ENCODE results near the gene ZNF138. TPM values are rescaled to one million over a fixed set of nuclear protein-coding genes. Genes with fewer than 3 reads are reported as not detected.

The ZNF138 gene
- total RNA-seq, 1 experiment from 2014 or later = 25.6 TPM

- Histone ChIP-seq H3K18ac (ENCODE audit: insufficient read length, low read depth, low read length) (no peak overlapping the region), H3K23me2 (ENCODE audit: insufficient read length, low read depth, low read length, poor library complexity, severe bottlenecking) (no peaks in the 10 kb centered on the region), H3T11ph (ENCODE audit: low read length) (no peak overlapping the region), H2BK120ac (ENCODE audit: low read depth, low read length, poor library complexity, severe bottlenecking) (no peak overlapping the region), H2AK5ac (ENCODE audit: insufficient read length, low read length) (no peak overlapping the region), H4K91ac (ENCODE audit: insufficient read length, low read depth, low read length) (no peak overlapping the region), H4K5ac (ENCODE audit: insufficient read length, low read depth, low read length) (no peak overlapping the region), H2BK12ac (ENCODE audit: insufficient read length, low read depth, low read length) (no peak overlapping the region), H2AFZ (ENCODE audit: low read length) (no peak overlapping the region), H3K56ac (ENCODE audit: insufficient read length, low read depth, low read length) (no peak overlapping the region), H2BK5ac (ENCODE audit: insufficient read length, low read length) (no peak overlapping the region), H3K79me2 (ENCODE audit: insufficient read depth, low read length) (no peaks in the 10 kb centered on the region), H3K23ac (ENCODE audit: insufficient read length, low read depth, low read length) (no peak overlapping the region), H3K4me1 (ENCODE audit: insufficient read depth, low read length) (no peaks in the 10 kb centered on the region), H3K9me3 (ENCODE audit: control insufficient read depth, low read depth, low read length) (peaks cover 56% of the 10 kb centered on the region), H2BK20ac (ENCODE audit: low read depth, low read length, poor library complexity, severe bottlenecking) (no peak overlapping the region), H4K20me1 (ENCODE audit: control insufficient read depth, insufficient read depth, insufficient read length) (no peaks in the 10 kb centered on the region), H3K27ac (ENCODE audit: insufficient read length, low read depth, low read length) (no peak overlapping the region), H3K79me1 (ENCODE audit: insufficient read depth, low read depth, low read length, poor library complexity, severe bottlenecking) (no peaks in the 10 kb centered on the region), H4K8ac (replicated peaks; ENCODE audit: insufficient read length, low read depth, low read length) (no peak overlapping the region), H3K4ac (ENCODE audit: low read depth, low read length) (no peak overlapping the region), H3K4me2 (ENCODE audit: insufficient read depth, insufficient read length, low read length) (no peak overlapping the region), H3K27me3 (ENCODE audit: insufficient read depth, low read length) (no peaks in the 10 kb centered on the region), H3K9ac (ENCODE audit: extremely low read depth, insufficient read length, low read length) (no peak overlapping the region), H2BK15ac (ENCODE audit: low read depth, low read length) (no peak overlapping the region), H3K14ac (ENCODE audit: insufficient read depth, low read length) (no peak overlapping the region)
- no peak for TF ChIP-seq CTCF (conservative IDR thresholded peaks at IDR 0.05)
- Mint-ChIP-seq H3K4me1 (no peaks in the 10 kb centered on the region), H3K36me3 (ENCODE audit: insufficient read depth in 1 of 3, low read depth in 3 of 3) (peaks cover 0 to 14% (median 9%) of the 10 kb centered on the region in 3 experiments; a peak in 6 of 7 replicates), H3K4me3 (no peak overlapping the region), H3K9me3 (peaks cover 61 to 67% of the 10 kb centered on the region in 2 experiments), H3K27me3 (ENCODE audit: low read depth) (no peaks in the 10 kb centered on the region; the same call in 1 of the 2 replicates), H3K27ac (no peak overlapping the region)
- no peak for DNase-seq
- WGBS (ENCODE audit: extremely low coverage, insufficient read length, low lambda C conversion rate) = no CpG with 5 or more reads among the region's 2 CpGs
Observed at GRCh38 chr7:64753032-64753431, 41.2 kb upstream of the ZNF138 start.

Measured in H9 (cell line).